ENCODE results near the gene ASTN2.

DNA sequence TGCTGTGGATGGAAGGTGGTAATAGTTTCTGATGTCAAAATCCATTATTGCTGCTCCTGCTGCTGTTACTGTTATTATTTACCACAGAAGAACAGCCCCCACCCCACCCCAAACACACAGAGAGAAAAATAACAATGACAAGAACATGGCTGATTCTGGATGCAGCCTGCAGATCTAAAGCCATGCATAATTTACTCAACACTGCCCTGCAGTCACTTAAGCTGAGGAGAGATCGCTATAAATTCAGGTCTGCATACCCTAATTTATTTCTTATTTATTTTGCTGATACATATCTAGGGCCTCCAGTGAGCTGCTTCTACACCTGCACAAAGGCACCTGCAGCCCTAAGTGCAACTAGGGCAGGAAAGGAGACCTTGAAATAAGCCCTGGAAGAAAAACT, 595.7 kb downstream of the ASTN2 start:
- TF ChIP-seq, protein P1, sequence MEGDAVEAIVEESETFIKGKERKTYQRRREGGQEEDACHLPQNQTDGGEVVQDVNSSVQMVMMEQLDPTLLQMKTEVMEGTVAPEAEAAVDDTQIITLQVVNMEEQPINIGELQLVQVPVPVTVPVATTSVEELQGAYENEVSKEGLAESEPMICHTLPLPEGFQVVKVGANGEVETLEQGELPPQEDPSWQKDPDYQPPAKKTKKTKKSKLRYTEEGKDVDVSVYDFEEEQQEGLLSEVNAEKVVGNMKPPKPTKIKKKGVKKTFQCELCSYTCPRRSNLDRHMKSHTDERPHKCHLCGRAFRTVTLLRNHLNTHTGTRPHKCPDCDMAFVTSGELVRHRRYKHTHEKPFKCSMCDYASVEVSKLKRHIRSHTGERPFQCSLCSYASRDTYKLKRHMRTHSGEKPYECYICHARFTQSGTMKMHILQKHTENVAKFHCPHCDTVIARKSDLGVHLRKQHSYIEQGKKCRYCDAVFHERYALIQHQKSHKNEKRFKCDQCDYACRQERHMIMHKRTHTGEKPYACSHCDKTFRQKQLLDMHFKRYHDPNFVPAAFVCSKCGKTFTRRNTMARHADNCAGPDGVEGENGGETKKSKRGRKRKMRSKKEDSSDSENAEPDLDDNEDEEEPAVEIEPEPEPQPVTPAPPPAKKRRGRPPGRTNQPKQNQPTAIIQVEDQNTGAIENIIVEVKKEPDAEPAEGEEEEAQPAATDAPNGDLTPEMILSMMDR (IDR thresholded peaks at IDR 0.05), result no peak
- TF ChIP-seq POLR2A (IDR thresholded peaks at IDR 0.05) (no peak), EP300 (IDR thresholded peaks at IDR 0.05) (no peak), POLR2AphosphoS5 (IDR thresholded peaks at IDR 0.05) (no peak)

All from sigmoid colon (tissue), 4 donors.